ENCODE results near the gene FZD10.

FZD10 gene

DNA sequence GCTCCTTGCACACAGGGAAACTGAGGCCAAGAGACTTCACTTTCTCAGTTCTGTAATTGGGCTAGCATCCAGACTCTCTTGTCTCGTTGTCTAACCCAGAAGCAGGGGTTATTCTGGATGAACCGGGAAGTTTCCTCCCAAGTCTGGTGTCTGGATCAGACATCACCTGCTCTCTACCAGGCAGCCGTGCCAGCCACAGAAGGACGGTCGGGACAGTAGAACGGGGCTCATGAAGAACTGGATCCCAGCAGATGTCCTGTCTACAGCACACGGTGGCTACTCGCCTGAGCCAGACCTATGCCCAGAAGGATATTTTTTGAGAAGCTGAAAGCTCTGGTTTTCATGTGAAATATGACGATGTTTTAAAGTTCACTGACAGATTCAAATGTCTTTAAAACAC is 19.1 kb upstream of the FZD10 start:
- H3K9me3 ChIP-seq (ENCODE audit: control insufficient read depth, low read length): no peaks in the 10 kb centered on the region
- no peak for DNase-seq (ENCODE audit: low read depth)
- no peak overlapping the region for H3K4me3 ChIP-seq (ENCODE audit: low read length)
- H3K9ac ChIP-seq (ENCODE audit: low read length): no peak overlapping the region
- no peaks in the 10 kb centered on the region for H3K36me3 ChIP-seq (ENCODE audit: control insufficient read depth, insufficient read depth, low read length, severe bottlenecking)
- H3K27me3 ChIP-seq (replicated peaks; ENCODE audit: control insufficient read depth, insufficient read depth, low read length): peaks cover 24% of the 10 kb centered on the region
- H3K4me1 ChIP-seq (ENCODE audit: control insufficient read depth, insufficient read depth, low read length): no peaks in the 10 kb centered on the region

DNA sequence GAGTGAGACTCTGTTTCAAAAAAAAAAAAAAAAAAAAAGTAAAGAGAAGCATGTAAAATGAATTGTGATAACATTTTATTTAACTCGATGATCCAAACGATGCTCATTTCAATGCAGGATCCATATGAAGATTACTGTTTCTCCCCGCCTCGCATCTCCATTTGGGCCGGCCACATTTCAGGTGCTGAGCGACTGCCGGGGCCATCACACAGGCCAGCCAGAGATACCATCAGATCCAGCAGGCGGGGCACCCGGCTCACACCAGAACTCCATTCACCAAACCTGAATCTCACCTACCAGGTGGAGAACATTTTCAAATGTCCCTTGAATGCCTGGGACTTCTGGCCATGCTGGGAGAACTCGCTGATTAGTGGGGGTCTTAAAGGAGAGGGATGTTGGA is 18.0 kb upstream of the FZD10 start:
- H3K27me3 ChIP-seq (replicated peaks; ENCODE audit: control insufficient read depth, insufficient read depth, low read length): peaks cover 23% of the 10 kb centered on the region
- no peak for DNase-seq (ENCODE audit: low read depth)
- H3K36me3 ChIP-seq (ENCODE audit: control insufficient read depth, insufficient read depth, low read length, severe bottlenecking): no peaks in the 10 kb centered on the region
- H3K9ac ChIP-seq (ENCODE audit: low read length): no peak overlapping the region
- H3K4me3 ChIP-seq (ENCODE audit: low read length): no peak overlapping the region
- peaks cover 4% of the 10 kb centered on the region for H3K9me3 ChIP-seq (ENCODE audit: control insufficient read depth, low read length)
- H3K4me1 ChIP-seq (ENCODE audit: control insufficient read depth, insufficient read depth, low read length): no peaks in the 10 kb centered on the region

DNA sequence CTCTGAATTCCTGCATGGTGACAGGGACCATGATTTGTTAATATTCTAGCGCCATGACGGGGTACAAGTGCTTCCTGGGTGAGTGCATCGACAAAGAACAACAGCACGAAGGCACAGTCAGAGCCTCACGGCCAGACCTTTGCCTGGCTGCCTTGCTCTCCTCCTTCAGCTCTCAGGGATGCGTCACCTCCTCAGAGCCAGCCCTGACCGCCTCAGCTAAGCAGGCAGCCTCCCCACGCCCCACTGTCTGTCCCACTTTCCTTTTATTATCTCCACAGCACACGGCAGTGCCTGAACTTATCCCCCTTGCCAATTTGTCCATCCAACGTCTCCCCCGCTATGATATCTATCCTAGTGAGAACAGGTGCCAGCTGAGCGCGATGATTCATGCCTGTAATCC is 16.5 kb upstream of the FZD10 start:
- Histone ChIP-seq H3K4me1 (ENCODE audit: control insufficient read depth, insufficient read depth, low read length) (no peaks in the 10 kb centered on the region), H3K36me3 (ENCODE audit: control insufficient read depth, insufficient read depth, low read length, severe bottlenecking) (no peaks in the 10 kb centered on the region), H3K9me3 (ENCODE audit: control insufficient read depth, low read length) (peaks cover 4% of the 10 kb centered on the region), H3K27me3 (replicated peaks; ENCODE audit: control insufficient read depth, insufficient read depth, low read length) (peaks cover 23% of the 10 kb centered on the region), H3K4me3 (ENCODE audit: low read length) (no peak overlapping the region), H3K9ac (ENCODE audit: low read length) (no peak overlapping the region)
- no peak for DNase-seq (ENCODE audit: low read depth)

DNA sequence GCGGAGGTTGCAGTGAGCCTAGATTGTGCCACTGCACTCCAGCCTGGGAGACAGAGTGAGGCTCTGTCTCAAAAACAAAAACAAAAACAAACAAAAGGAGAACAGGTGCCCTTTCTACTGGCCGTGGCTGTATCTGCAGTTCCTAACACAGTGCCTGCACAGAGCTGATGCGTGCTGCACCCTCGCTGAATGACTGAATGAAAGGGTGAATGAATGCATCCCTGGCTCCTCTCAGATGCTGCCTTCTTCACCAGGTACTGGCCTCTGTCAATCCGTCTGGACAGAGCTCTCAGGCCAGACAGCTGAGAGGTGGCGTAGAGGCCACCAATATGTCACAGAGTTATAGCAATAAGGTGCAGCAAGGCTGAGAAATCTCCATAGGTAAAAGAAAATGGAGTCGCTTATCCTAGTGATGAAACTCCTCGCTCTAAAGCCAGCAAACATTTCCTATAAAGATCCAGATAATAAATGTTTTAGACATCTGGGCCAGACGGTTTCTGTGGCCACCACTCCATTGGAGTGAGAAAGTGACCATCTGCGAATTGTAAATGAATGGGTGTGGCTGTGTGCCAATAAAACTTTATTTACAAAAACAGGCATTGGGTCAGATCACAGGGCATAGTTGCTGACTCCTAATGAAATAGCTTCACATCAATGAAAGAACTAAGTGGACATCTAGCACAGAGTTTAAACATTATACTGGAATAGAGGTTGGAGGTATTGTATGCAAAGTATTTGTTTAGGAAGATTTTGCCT is 15.9 kb upstream of the FZD10 start:
- no peak overlapping the region for H3K9ac ChIP-seq (ENCODE audit: low read length)
- no peak overlapping the region for H3K4me3 ChIP-seq (ENCODE audit: low read length)
- no peak for DNase-seq (ENCODE audit: low read depth)
- H3K27me3 ChIP-seq (replicated peaks; ENCODE audit: control insufficient read depth, insufficient read depth, low read length): peaks cover 23% of the 10 kb centered on the region
- H3K4me1 ChIP-seq (ENCODE audit: control insufficient read depth, insufficient read depth, low read length): no peaks in the 10 kb centered on the region
- H3K36me3 ChIP-seq (ENCODE audit: control insufficient read depth, insufficient read depth, low read length, severe bottlenecking): no peaks in the 10 kb centered on the region
- peaks cover 4% of the 10 kb centered on the region for H3K9me3 ChIP-seq (ENCODE audit: control insufficient read depth, low read length)

DNA sequence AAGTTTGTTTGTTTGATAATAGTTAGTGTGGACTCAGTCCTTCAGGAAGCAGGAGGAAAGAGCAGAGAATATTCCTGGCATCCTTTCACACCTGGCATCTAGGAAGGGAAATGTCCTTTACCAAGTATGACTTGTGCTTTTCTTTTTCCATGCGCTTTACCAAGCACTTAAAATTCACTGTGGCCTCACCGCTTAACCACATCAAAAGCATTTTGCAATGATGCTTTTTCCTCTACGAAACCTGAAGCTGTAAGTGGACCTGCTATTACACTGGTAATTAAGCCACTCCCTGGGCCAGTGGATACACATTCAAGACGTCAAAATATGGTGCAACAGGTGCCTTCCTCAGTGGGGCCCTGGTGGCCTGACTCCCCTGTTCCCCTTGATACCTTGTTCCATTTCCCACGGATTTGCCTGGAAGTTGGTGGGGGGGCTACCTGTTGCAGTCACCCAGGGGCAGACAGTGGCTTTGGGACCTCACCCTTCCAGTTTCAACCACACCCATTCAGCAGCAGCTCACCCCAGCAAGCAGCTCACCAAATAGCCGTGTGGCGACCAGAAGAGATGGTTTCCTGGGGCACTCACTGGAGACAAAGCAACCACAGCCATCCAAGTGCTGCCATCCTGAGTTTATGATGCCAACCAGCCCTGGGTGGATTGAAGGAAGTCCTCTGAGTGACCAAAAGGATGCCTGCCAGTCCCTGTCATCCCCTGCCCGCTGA is 14.2 kb upstream of the FZD10 start:
- Histone ChIP-seq H3K9ac (ENCODE audit: low read length) (no peak overlapping the region), H3K4me3 (ENCODE audit: low read length) (no peak overlapping the region), H3K36me3 (ENCODE audit: control insufficient read depth, insufficient read depth, low read length, severe bottlenecking) (no peaks in the 10 kb centered on the region), H3K9me3 (ENCODE audit: control insufficient read depth, low read length) (peaks cover 4% of the 10 kb centered on the region), H3K4me1 (ENCODE audit: control insufficient read depth, insufficient read depth, low read length) (no peaks in the 10 kb centered on the region), H3K27me3 (replicated peaks; ENCODE audit: control insufficient read depth, insufficient read depth, low read length) (peaks cover 13% of the 10 kb centered on the region)
- DNase-seq (ENCODE audit: low read depth): no peak

DNA sequence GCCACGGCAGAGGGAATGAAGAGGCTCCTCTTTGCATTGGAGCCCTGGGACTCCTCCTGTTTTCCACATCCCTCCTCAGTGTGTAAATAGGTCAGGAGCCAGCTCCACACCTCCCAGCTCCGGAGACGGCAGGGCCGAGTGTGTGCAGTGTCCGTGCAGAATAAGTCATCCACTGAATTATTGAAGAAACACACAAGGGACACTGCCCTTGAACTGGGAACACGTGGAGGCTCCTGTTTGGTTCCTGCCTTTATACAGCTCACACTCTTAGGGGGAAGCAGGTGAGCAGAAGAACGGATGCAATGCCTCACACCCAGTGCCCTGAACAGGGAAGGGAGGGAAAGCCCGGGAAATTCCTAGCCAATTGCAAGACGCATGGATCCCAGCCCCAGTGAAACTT is 10.4 kb upstream of the FZD10 start:
- H3K27me3 ChIP-seq (replicated peaks; ENCODE audit: control insufficient read depth, insufficient read depth, low read length): peaks cover 20% of the 10 kb centered on the region
- H3K36me3 ChIP-seq (ENCODE audit: control insufficient read depth, insufficient read depth, low read length, severe bottlenecking): no peaks in the 10 kb centered on the region
- peaks cover 4% of the 10 kb centered on the region for H3K9me3 ChIP-seq (ENCODE audit: control insufficient read depth, low read length)
- H3K4me3 ChIP-seq (ENCODE audit: low read length): no peak overlapping the region
- no peaks in the 10 kb centered on the region for H3K4me1 ChIP-seq (ENCODE audit: control insufficient read depth, insufficient read depth, low read length)
- DNase-seq (ENCODE audit: low read depth): no peak
- no peak overlapping the region for H3K9ac ChIP-seq (ENCODE audit: low read length)

DNA sequence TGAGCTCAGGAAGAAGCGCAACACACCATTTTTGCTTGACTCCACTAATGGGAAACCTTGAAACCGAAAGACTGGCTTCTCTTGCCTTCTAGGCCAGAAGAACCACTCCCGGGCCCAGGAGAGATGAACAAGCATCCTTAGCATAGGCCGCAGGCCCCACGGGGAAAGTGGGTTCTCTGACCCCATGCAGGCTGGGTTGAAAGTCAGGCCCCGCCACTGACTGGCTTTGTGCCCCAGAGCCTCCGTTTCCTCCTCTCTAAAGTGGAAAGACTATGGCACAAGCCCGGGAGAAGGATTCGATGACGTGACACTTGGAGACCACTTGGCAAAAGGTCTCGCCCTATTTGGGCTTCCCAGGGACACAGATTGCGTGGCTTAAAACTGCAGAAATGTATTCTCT is 9.9 kb upstream of the FZD10 start:
- Histone ChIP-seq H3K36me3 (ENCODE audit: control insufficient read depth, insufficient read depth, low read length, severe bottlenecking) (no peaks in the 10 kb centered on the region), H3K9me3 (ENCODE audit: control insufficient read depth, low read length) (peaks cover 4% of the 10 kb centered on the region), H3K4me1 (ENCODE audit: control insufficient read depth, insufficient read depth, low read length) (no peaks in the 10 kb centered on the region), H3K27me3 (replicated peaks; ENCODE audit: control insufficient read depth, insufficient read depth, low read length) (peaks cover 25% of the 10 kb centered on the region), H3K9ac (ENCODE audit: low read length) (no peak overlapping the region), H3K4me3 (ENCODE audit: low read length) (no peak overlapping the region)
- no peak for DNase-seq (ENCODE audit: low read depth)

DNA sequence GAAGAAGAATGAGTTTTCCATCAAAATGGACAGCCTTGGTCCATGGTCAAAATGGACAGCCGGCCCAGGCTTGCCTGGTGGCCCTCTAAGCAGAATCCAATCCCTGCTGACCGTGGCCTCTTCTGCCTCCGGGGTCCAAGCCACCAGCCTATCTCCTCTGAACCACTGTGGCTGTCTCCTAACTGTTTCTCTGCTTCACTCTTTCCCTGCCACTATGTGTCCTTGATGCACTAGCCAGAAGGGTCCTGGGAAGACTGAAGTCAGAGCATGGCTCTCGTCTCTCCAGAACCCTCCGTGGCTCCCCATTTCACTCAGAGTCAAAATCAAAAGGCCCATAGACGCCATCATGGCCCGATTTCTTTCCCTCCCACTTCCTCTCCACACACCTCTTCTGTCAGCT is 8.5 kb upstream of the FZD10 start:
- Histone ChIP-seq H3K4me1 (ENCODE audit: control insufficient read depth, insufficient read depth, low read length) (no peaks in the 10 kb centered on the region), H3K36me3 (ENCODE audit: control insufficient read depth, insufficient read depth, low read length, severe bottlenecking) (no peaks in the 10 kb centered on the region), H3K9me3 (ENCODE audit: control insufficient read depth, low read length) (peaks cover 3% of the 10 kb centered on the region), H3K9ac (ENCODE audit: low read length) (no peak overlapping the region), H3K27me3 (replicated peaks; ENCODE audit: control insufficient read depth, insufficient read depth, low read length) (peaks cover 35% of the 10 kb centered on the region), H3K4me3 (ENCODE audit: low read length) (no peak overlapping the region)
- DNase-seq (ENCODE audit: low read depth): no peak

DNA sequence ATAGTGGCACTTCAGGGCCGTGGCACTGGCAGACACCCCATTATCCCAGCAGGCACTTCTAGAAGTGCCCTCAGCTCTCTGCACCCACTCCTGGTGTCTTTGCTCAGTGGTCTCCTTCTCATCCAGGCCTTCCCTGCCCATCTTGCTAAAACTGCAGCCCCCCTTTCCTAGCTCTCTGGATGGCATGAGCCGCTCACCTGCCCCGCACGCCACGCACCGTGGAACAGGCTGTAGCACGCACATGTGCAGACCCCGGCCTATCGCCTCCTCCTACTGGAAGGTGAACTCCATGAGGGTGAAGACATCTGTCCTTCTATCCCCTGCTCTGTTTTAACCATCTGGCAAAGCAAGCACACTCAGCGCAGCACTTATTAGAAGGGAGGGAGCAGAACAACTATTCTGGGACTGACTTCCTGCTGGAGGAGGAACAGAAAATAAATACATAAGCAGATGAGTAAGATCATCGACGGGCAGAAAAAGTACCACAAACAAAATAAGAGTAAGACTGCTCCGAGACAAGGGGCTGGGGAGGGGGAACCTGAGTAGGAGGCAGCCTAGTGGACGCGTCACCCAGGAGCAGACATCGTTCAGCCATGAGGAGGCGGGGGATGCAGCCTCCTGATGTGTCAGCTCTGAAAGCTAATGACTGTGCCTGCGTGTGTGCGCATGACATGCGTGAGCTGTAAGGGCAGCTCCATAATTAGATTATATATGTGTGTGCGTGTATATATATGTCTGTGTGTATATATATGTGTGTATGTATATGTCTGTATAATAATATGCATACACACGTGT is 7.8 kb upstream of the FZD10 start:
- Histone ChIP-seq H3K27me3 (replicated peaks; ENCODE audit: control insufficient read depth, insufficient read depth, low read length) (peaks cover 40% of the 10 kb centered on the region), H3K9me3 (ENCODE audit: control insufficient read depth, low read length) (no peaks in the 10 kb centered on the region), H3K36me3 (ENCODE audit: control insufficient read depth, insufficient read depth, low read length, severe bottlenecking) (no peaks in the 10 kb centered on the region), H3K4me1 (ENCODE audit: control insufficient read depth, insufficient read depth, low read length) (no peaks in the 10 kb centered on the region), H3K4me3 (ENCODE audit: low read length) (no peak overlapping the region), H3K9ac (ENCODE audit: low read length) (no peak overlapping the region)
- no peak for DNase-seq (ENCODE audit: low read depth)

DNA sequence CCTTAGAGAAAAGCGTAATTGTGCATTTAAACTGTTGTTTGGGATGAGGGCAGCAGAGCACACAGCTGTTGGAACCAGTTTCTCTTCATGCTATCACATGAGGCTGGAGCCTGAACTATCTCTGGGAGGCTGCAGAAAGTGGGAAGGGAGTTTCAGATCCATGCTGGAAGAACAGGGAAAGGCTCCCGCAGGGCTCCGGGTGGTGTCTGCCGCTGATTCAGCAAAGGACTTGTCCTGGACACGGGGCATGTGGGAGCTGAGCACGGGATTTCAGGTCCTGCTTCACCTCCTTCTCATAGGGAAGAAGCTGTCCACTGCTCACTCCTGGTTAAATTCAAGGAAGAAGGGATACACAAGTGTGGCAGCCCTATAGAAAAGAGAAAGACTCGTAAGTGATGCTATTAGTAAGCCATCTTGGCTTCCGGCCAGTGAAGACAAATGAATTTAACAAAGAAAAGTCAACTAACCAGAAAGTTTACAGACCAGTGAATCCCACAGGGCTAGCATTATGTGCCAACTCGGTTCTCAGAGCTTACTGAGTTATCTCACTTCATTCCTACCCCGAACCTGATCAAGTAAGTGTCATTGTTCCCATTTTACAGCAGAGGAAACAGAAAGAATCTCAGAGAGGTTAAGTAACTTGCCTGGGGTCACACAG is 6.7 kb upstream of the FZD10 start:
- H3K4me3 ChIP-seq (ENCODE audit: low read length): no peak overlapping the region
- H3K27me3 ChIP-seq (replicated peaks; ENCODE audit: control insufficient read depth, insufficient read depth, low read length): peaks cover 48% of the 10 kb centered on the region
- H3K36me3 ChIP-seq (ENCODE audit: control insufficient read depth, insufficient read depth, low read length, severe bottlenecking): no peaks in the 10 kb centered on the region
- H3K4me1 ChIP-seq (ENCODE audit: control insufficient read depth, insufficient read depth, low read length): no peaks in the 10 kb centered on the region
- no peaks in the 10 kb centered on the region for H3K9me3 ChIP-seq (ENCODE audit: control insufficient read depth, low read length)
- DNase-seq (ENCODE audit: low read depth): no peak
- H3K9ac ChIP-seq (ENCODE audit: low read length): no peak overlapping the region
